ENCODE results near the gene KANK3. TPM values are rescaled to one million over a fixed set of nuclear protein-coding genes. Genes with fewer than 3 reads are reported as not detected.
"Not testable (repeated sequence)": the region's sequence is repeated elsewhere in the genome, so short reads cannot be mapped to it uniquely, and the experiment has no call there.

Gene KANK3
- polyA plus RNA-seq, 10 donors: 5.1 to 14.8 (median 9.6) TPM

GRCh38 chr19:8373867-8374813, 31.1 kb upstream of the KANK3 start:
- no peak for DNase-seq

- no peak for DNase-seq
Observed at GRCh38 chr19:8371011-8371804, 28.1 kb upstream of the KANK3 start.

- peak in 1 of 3 donors; percentile 37 for DNase-seq
Observed at GRCh38 chr19:8370176-8371010, 27.3 kb upstream of the KANK3 start.

- DNase-seq: peak; percentile 86 to 94 (median 90)
Observed at GRCh38 chr19:8367327-8368001, 24.4 kb upstream of the KANK3 start.

GRCh38 chr19:8366961-8367326, 23.9 kb upstream of the KANK3 start:
- no peak for DNase-seq

- DNase-seq: peak in 1 of 3 donors; percentile 22
Observed at GRCh38 chr19:8366121-8366581, 23.1 kb upstream of the KANK3 start.

- DNase-seq: peak in 2 of 3 donors; percentile 70 to 81
Observed at GRCh38 chr19:8363803-8364771, 21.0 kb upstream of the KANK3 start, which contains the start of gene ANGPTL4. Gene ANGPTL4 (plus strand): TSS chr19:8364155. CDS start chr19:8364322, 167 bp downstream.

- peak; percentile 90 to 94 (median 91) for DNase-seq
Observed at GRCh38 chr19:8361921-8362793, 19.1 kb upstream of the KANK3 start.

- no peak for DNase-seq
Observed at GRCh38 chr19:8360196-8360595, 17.1 kb upstream of the KANK3 start.

GRCh38 chr19:8358948-8359347, 15.9 kb upstream of the KANK3 start:
- no peak for DNase-seq

- DNase-seq: no peak
Observed at GRCh38 chr19:8357007-8357521, 14.0 kb upstream of the KANK3 start.

GRCh38 chr19:8355631-8356402, 12.8 kb upstream of the KANK3 start:
- peak in 1 of 3 donors; percentile 59 for DNase-seq

- not testable (repeated sequence) for DNase-seq
Observed at GRCh38 chr19:8352845-8353244, 9.8 kb upstream of the KANK3 start.

- DNase-seq: peak in 1 of 3 donors; percentile 40
Observed at GRCh38 chr19:8352134-8352827, 9.2 kb upstream of the KANK3 start.

GRCh38 chr19:8349629-8350372, 6.7 kb upstream of the KANK3 start:
- DNase-seq: not testable (repeated sequence)

GRCh38 chr19:8343483-8343844, 402 bp upstream of the KANK3 start:
- no peak for DNase-seq
